ENCODE data around the gene RAB11FIP4.

- no peak for TF ChIP-seq CTCF (IDR thresholded peaks at IDR 0.05; ENCODE audit: insufficient read depth, low read length, poor library complexity, severe bottlenecking)
- TF ChIP-seq EZH2phosphoT487 (conservative IDR thresholded peaks at IDR 0.05; ENCODE audit: low read length) = no peak
Observed at GRCh38 chr17:31414550-31414918, 23.1 kb downstream of the RAB11FIP4 start.
